ENCODE measurements around the gene PEAK1. TPM values are rescaled to one million over a fixed set of nuclear protein-coding genes. Genes with fewer than 3 reads are reported as not detected.

PEAK1 gene
- total RNA-seq, 1 donor = 133 TPM

GRCh38 chr15:77380033-77380432, 39.9 kb downstream of the PEAK1 start:
- Histone ChIP-seq H4K20me1 (ENCODE audit: insufficient read depth, low read length) (peaks cover 82% of the 10 kb centered on the region), H3K27ac (ENCODE audit: low read depth, low read length) (no peak overlapping the region), H3K79me2 (ENCODE audit: insufficient read depth, low read length) (peaks cover 96% of the 10 kb centered on the region)

GRCh38 chr15:77376770-77377169, 43.1 kb downstream of the PEAK1 start:
- Histone ChIP-seq H3K79me2 (ENCODE audit: insufficient read depth, low read length) (peaks cover 96% of the 10 kb centered on the region), H3K4me3 (ENCODE audit: insufficient read depth, low read length) (no peak overlapping the region), H3K4me1 (ENCODE audit: insufficient read depth, low read length) (no peaks in the 10 kb centered on the region), H3K27ac (ENCODE audit: low read depth, low read length) (no peak overlapping the region), H4K20me1 (ENCODE audit: insufficient read depth, low read length) (peaks cover 82% of the 10 kb centered on the region), H3K9me3 (ENCODE audit: low read depth, low read length) (no peaks in the 10 kb centered on the region), H2AFZ (ENCODE audit: low read length) (no peak overlapping the region), H3K36me3 (ENCODE audit: insufficient read depth, low read length) (no peaks in the 10 kb centered on the region), H3K27me3 (ENCODE audit: insufficient read depth, low read length) (no peaks in the 10 kb centered on the region), H3K4me2 (ENCODE audit: insufficient read depth, low read length) (no peak overlapping the region)
- DNase-seq (ENCODE audit: insufficient read length, low spot score, missing footprints) = no peak
- TF ChIP-seq CTCF (IDR thresholded peaks at IDR 0.05; ENCODE audit: extremely low read depth, low read depth, low read length) = no peak

More at GRCh38 chr15:77380033-77380432, 39.9 kb downstream of the PEAK1 start:
- Histone ChIP-seq H3K36me3 (ENCODE audit: insufficient read depth, low read length) (no peaks in the 10 kb centered on the region), H2AFZ (ENCODE audit: low read length) (no peak overlapping the region), H3K4me3 (ENCODE audit: insufficient read depth, low read length) (no peak overlapping the region), H3K27me3 (ENCODE audit: insufficient read depth, low read length) (no peaks in the 10 kb centered on the region), H3K4me2 (ENCODE audit: insufficient read depth, low read length) (no peak overlapping the region), H3K9me3 (ENCODE audit: low read depth, low read length) (no peaks in the 10 kb centered on the region), H3K4me1 (ENCODE audit: insufficient read depth, low read length) (no peaks in the 10 kb centered on the region)
- DNase-seq (ENCODE audit: insufficient read length, low spot score, missing footprints) = no peak
- no peak for TF ChIP-seq CTCF (IDR thresholded peaks at IDR 0.05; ENCODE audit: extremely low read depth, low read depth, low read length)

GRCh38 chr15:77375133-77375532, 44.8 kb downstream of the PEAK1 start:
- no peaks in the 10 kb centered on the region for H3K4me1 ChIP-seq (ENCODE audit: insufficient read depth, low read length)
- no peaks in the 10 kb centered on the region for H3K36me3 ChIP-seq (ENCODE audit: insufficient read depth, low read length)
- H3K4me2 ChIP-seq (ENCODE audit: insufficient read depth, low read length) = no peak overlapping the region
- H2AFZ ChIP-seq (ENCODE audit: low read length) = no peak overlapping the region
- H3K79me2 ChIP-seq (ENCODE audit: insufficient read depth, low read length) = peaks cover 96% of the 10 kb centered on the region
- no peak overlapping the region for H3K27ac ChIP-seq (ENCODE audit: low read depth, low read length)
- no peak for TF ChIP-seq CTCF (IDR thresholded peaks at IDR 0.05; ENCODE audit: extremely low read depth, low read depth, low read length)
- DNase-seq (ENCODE audit: insufficient read length, low spot score, missing footprints) = no peak
- no peaks in the 10 kb centered on the region for H3K27me3 ChIP-seq (ENCODE audit: insufficient read depth, low read length)
- H3K9me3 ChIP-seq (ENCODE audit: low read depth, low read length) = no peaks in the 10 kb centered on the region
- H3K4me3 ChIP-seq (ENCODE audit: insufficient read depth, low read length) = no peak overlapping the region
- H4K20me1 ChIP-seq (ENCODE audit: insufficient read depth, low read length) = peaks cover 78% of the 10 kb centered on the region

GRCh38 chr15:77373441-77373840, 46.5 kb downstream of the PEAK1 start:
- Histone ChIP-seq H3K27ac (ENCODE audit: low read depth, low read length) (no peak overlapping the region), H3K79me2 (ENCODE audit: insufficient read depth, low read length) (peaks cover 96% of the 10 kb centered on the region), H3K4me3 (ENCODE audit: insufficient read depth, low read length) (no peak overlapping the region), H3K9me3 (ENCODE audit: low read depth, low read length) (no peaks in the 10 kb centered on the region), H3K4me2 (ENCODE audit: insufficient read depth, low read length) (no peak overlapping the region), H2AFZ (ENCODE audit: low read length) (no peak overlapping the region), H4K20me1 (ENCODE audit: insufficient read depth, low read length) (peaks cover 74% of the 10 kb centered on the region), H3K4me1 (ENCODE audit: insufficient read depth, low read length) (no peaks in the 10 kb centered on the region), H3K27me3 (ENCODE audit: insufficient read depth, low read length) (no peaks in the 10 kb centered on the region), H3K36me3 (ENCODE audit: insufficient read depth, low read length) (no peaks in the 10 kb centered on the region)
- TF ChIP-seq CTCF (IDR thresholded peaks at IDR 0.05; ENCODE audit: extremely low read depth, low read depth, low read length) = no peak
- DNase-seq (ENCODE audit: insufficient read length, low spot score, missing footprints) = no peak

Measured in osteoblast (primary cell).